ENCODE measurements around the gene ZNF629.

DNA sequence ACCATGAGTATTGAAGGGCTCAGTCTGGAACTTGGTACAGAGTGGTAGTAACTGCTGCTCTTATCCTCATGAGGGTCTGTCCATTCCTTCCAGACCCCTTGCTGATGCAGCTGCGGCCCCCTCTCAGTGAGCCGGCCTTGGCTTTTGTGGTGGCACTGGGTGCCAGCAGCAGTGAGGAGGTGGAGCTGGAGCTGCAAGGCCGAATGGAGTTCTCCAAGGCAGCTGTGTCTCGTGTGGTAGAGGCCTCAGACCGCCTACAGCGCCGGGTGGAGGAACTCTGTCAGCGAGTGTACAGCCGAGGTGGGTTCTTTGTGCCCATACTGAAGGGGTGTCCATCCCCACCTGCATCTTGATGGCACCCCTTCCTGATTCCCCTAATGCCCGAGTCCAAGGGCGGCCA lies 22.9 kb downstream of the ZNF629 start:
- TF ChIP-seq, protein P1, sequence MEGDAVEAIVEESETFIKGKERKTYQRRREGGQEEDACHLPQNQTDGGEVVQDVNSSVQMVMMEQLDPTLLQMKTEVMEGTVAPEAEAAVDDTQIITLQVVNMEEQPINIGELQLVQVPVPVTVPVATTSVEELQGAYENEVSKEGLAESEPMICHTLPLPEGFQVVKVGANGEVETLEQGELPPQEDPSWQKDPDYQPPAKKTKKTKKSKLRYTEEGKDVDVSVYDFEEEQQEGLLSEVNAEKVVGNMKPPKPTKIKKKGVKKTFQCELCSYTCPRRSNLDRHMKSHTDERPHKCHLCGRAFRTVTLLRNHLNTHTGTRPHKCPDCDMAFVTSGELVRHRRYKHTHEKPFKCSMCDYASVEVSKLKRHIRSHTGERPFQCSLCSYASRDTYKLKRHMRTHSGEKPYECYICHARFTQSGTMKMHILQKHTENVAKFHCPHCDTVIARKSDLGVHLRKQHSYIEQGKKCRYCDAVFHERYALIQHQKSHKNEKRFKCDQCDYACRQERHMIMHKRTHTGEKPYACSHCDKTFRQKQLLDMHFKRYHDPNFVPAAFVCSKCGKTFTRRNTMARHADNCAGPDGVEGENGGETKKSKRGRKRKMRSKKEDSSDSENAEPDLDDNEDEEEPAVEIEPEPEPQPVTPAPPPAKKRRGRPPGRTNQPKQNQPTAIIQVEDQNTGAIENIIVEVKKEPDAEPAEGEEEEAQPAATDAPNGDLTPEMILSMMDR (IDR thresholded peaks at IDR 0.05 in 4 of 5, conservative IDR thresholded peaks at IDR 0.05 in 1 of 5): no peak
- TF ChIP-seq POLR2A (IDR thresholded peaks at IDR 0.05): no peak

All from gastrocnemius medialis (tissue), 4 donors.